Lung (tissue), 12 donors: ENCODE measurements around the gene ESYT3. TPM values are rescaled to one million over a fixed set of nuclear protein-coding genes. Genes with fewer than 3 reads are reported as not detected.

Experiments
- ATAC-seq: fragments of 200-7000 bp; cut with Tn5 transposase; one replicate; pipeline ENCODE4 v1.9.1; 2020; ENCODE audit warnings: moderate number of reproducible peaks; ENCODE audit not compliant: insufficient read depth, low FRiP score
- DNase-seq, 3 donors: peaks; one replicate each; pipeline ENCODE4 v3.0.0-alpha.2; 2013 to 2017
- H3K27ac ChIP-seq, 2 donors: one replicate each; pipeline ENCODE4 v1.5.1; 2013; ENCODE audit warnings: mild to moderate bottlenecking in 2 of 2, moderate library complexity in 2 of 2, control low read depth in 1 of 2, inconsistent platforms in 1 of 2, low read depth in 1 of 2, low read length in 1 of 2
- H3K27me3 ChIP-seq, 3 donors: one replicate each; pipeline ENCODE4 v1.5.1; 2013; ENCODE audit warnings: low read length in 2 of 3; ENCODE audit not compliant: control insufficient read depth in 3 of 3, insufficient read depth in 3 of 3
- H3K36me3 ChIP-seq, 4 donors: one replicate each; pipeline ENCODE4 v1.5.1; 2013; ENCODE audit warnings: low read length in 4 of 4, mild to moderate bottlenecking in 1 of 4, moderate library complexity in 1 of 4; ENCODE audit not compliant: control insufficient read depth in 4 of 4, insufficient read depth in 4 of 4
- H3K4me1 ChIP-seq, 5 donors: one replicate each; pipeline ENCODE4 v1.5.1; 2013; ENCODE audit warnings: low read length in 5 of 5, mild to moderate bottlenecking in 2 of 5, moderate library complexity in 1 of 5; ENCODE audit not compliant: control insufficient read depth in 5 of 5, insufficient read depth in 5 of 5
- H3K4me3 ChIP-seq: one replicate; pipeline ENCODE4 v1.5.1; 2013; ENCODE audit warnings: mild to moderate bottlenecking, control low read depth, moderate library complexity
- H3K9ac ChIP-seq, 2 donors: one replicate each; pipeline ENCODE4 v1.5.1; 2013; ENCODE audit warnings: low read length in 2 of 2, control low read depth in 1 of 2; ENCODE audit not compliant: insufficient read depth in 1 of 2
- H3K9me3 ChIP-seq, 4 donors: one replicate each; pipeline ENCODE4 v1.5.1; 2013; ENCODE audit warnings: low read length in 3 of 4, mild to moderate bottlenecking in 1 of 4, moderate library complexity in 1 of 4; ENCODE audit not compliant: control insufficient read depth in 4 of 4, insufficient read depth in 3 of 4
- WGBS, 2 donors: extraction: QIAGEN DNeasy Blood & Tissue Kit; methylation state at CpG; one replicate each; pipeline ENCODE4 v1.1.7; 2013; 5-methylcytosine and 5-hydroxymethylcytosine counted together
- polyA plus RNA-seq, 2 donors: library from polyadenylated mRNA; stranded (reverse); fragments of 200-250 nt; gene quantifications; one replicate each; pipeline ENCODE4 v1.2.1, GENCODE V29; 2013
- total RNA-seq, 2 donors: library from RNA; depleted of rRNA in 1 of 2; stranded (reverse); fragments of >200 nt in 1 of 2; gene quantifications; one replicate each; pipeline ENCODE4 v1.2.1, GENCODE V29; 2014 to 2021
- TF ChIP-seq, protein P1 (sequence below): IDR thresholded peaks from 2 replicates; pipeline ENCODE4 v1.5.1; 2012; ENCODE audit warnings: mild to moderate bottlenecking; ENCODE audit errors: control extremely low read depth, extremely low read depth
- donor health status: control.
- donor health status: control.
- donor health status: Bipolar disorder and iron deficiency.
- donor health status: healthy.
- donor health status: DM: yes; HTN: yes; CAD: no.

Gene ESYT3
- total and polyA plus RNA-seq, 4 donors: 5.7 to 71.0 (median 27.0) TPM

DNA sequence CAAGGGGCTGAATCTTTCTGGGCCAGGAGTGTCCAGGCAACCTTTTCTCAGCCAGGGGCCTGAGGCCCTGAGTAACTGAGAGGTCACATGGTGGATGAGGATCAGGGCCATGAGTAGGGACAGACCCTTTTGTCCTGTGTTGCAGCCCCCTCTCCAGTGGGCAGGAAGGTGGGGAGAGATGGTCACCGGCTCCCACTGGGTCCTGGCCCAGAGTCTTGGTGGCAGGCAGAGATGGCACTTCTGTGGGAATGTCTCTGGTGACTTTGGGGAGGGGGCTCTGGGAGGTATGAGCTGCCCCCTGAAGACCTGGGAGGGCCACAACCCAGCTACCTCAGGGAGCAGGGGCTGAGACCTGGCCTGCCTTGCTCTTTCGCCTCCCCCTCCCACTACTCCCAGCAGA lies 6.8 kb downstream of the ESYT3 start:
- H3K4me1 ChIP-seq: peaks cover 0 to 38% (median 6%) of the 10 kb centered on the region in 5 donors
- H3K27ac ChIP-seq: peak overlapping the region in 1 of 2 donors; percentile 72
- H3K4me3 ChIP-seq: no peak overlapping the region
- no peaks in the 10 kb centered on the region for H3K36me3 ChIP-seq
- no peak overlapping the region for H3K9ac ChIP-seq
- 85 to 97% methylated on average over 2 of the region's 2 CpGs for WGBS, 2 donors
- DNase-seq (no peak), ATAC-seq (no peak)
- no peaks in the 10 kb centered on the region for H3K9me3 ChIP-seq
- TF ChIP-seq, protein P1, sequence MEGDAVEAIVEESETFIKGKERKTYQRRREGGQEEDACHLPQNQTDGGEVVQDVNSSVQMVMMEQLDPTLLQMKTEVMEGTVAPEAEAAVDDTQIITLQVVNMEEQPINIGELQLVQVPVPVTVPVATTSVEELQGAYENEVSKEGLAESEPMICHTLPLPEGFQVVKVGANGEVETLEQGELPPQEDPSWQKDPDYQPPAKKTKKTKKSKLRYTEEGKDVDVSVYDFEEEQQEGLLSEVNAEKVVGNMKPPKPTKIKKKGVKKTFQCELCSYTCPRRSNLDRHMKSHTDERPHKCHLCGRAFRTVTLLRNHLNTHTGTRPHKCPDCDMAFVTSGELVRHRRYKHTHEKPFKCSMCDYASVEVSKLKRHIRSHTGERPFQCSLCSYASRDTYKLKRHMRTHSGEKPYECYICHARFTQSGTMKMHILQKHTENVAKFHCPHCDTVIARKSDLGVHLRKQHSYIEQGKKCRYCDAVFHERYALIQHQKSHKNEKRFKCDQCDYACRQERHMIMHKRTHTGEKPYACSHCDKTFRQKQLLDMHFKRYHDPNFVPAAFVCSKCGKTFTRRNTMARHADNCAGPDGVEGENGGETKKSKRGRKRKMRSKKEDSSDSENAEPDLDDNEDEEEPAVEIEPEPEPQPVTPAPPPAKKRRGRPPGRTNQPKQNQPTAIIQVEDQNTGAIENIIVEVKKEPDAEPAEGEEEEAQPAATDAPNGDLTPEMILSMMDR: no peak
- peaks cover 0 to 10% (median 8%) of the 10 kb centered on the region in 3 donors for H3K27me3 ChIP-seq

DNA sequence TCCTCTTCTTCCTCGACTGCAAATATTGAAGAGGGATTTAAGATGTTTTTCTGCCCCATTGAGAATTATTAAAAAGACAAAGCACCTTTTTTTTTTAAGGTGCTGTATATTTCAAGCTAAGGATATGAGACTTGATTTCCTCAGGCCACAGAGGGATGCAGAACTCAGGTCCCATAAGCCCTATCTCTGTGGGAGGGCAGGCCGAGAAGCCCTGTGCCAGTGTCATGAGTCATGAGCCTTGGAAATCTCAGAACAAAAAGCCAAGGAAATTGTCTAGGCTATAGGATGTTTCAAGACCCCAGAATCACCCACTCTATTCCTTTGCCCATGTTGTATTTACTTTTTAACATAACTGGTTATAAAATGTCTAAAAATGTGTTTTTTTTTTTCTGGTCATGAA lies 7.3 kb downstream of the ESYT3 start:
- TF ChIP-seq, protein P1: no peak
- ATAC-seq: no peak
- Histone ChIP-seq H3K4me3 (no peak overlapping the region), H3K9ac (no peak overlapping the region), H3K27ac (no peak overlapping the region), H3K36me3 (no peaks in the 10 kb centered on the region), H3K27me3 (peaks cover 0 to 5% (median 4%) of the 10 kb centered on the region in 3 donors), H3K9me3 (no peaks in the 10 kb centered on the region), H3K4me1 (peaks cover 0 to 38% (median 6%) of the 10 kb centered on the region in 5 donors)
- 47 to 71% methylated on average over 2 of the region's 2 CpGs for WGBS, 2 donors
- DNase-seq: no peak

DNA sequence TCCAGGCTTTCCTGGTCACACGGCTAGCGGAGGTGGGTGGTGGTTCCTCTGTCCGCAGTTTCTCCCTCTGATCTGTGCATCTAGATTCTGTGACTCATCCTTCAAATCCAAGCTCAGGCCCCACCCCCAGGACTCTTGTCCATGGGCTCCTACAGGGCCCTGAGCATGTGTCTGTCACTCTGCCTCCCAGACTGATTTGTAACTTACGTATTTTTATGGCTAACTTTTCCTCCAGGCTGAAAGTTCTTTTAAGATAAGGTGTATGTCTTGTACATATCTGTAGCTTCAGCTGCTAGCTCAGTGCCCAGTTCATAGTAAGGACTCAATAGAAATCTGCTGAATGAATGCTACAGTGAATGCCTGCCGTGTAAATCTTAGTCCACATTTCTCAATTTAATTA lies 8.0 kb downstream of the ESYT3 start:
- no peak for DNase-seq
- 66 to 73% methylated on average over 5 of the region's 5 CpGs for WGBS, 2 donors
- peaks cover 0 to 38% (median 6%) of the 10 kb centered on the region in 5 donors for H3K4me1 ChIP-seq
- H3K9me3 ChIP-seq: no peaks in the 10 kb centered on the region
- H3K27me3 ChIP-seq: peaks cover 0 to under 1% (median 0%) of the 10 kb centered on the region in 3 donors
- H3K9ac ChIP-seq: no peak overlapping the region
- no peak overlapping the region for H3K27ac ChIP-seq
- H3K4me3 ChIP-seq: no peak overlapping the region
- TF ChIP-seq, protein P1: no peak
- no peak for ATAC-seq
- H3K36me3 ChIP-seq: no peaks in the 10 kb centered on the region

DNA sequence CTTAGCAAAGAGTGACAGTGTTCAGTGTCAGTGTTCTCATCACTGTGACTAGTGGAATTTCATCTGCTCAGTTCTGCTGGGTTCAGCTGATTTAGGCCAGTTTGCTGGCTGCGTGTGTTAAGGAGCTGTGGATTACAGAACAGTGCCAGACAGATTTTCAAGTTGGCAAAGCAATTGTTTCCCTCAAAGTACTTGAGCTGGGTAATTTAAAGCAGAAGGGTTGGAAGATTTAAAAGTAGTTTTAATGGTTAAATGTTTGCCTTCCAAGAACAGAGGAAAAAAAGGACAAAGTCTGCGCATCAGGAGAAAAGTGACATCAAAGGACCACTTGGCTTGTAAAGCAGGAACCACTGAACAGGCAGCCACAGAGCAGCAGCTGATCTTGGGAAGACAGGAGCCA lies 8.7 kb downstream of the ESYT3 start:
- ATAC-seq: no peak
- 73 to 76% methylated on average over 2 of the region's 2 CpGs for WGBS, 2 donors
- Histone ChIP-seq H3K27ac (peak overlapping the region in 1 of 2 donors; percentile 28), H3K9me3 (no peaks in the 10 kb centered on the region), H3K36me3 (no peaks in the 10 kb centered on the region), H3K9ac (no peak overlapping the region), H3K4me1 (peaks cover 0 to 38% (median 6%) of the 10 kb centered on the region in 5 donors), H3K27me3 (no peaks in the 10 kb centered on the region), H3K4me3 (no peak overlapping the region)
- TF ChIP-seq, protein P1: no peak
- peak in 1 of 3 donors; percentile 34 for DNase-seq
